ENCODE results near the gene SLC2A10. TPM values are rescaled to one million over a fixed set of nuclear protein-coding genes. Genes with fewer than 3 reads are reported as not detected.

SLC2A10 gene
- polyA plus RNA-seq, 1 donor (not counting 4 experiments of a cell fraction or from before 2014, with no cell fraction given), result not detected

DNA sequence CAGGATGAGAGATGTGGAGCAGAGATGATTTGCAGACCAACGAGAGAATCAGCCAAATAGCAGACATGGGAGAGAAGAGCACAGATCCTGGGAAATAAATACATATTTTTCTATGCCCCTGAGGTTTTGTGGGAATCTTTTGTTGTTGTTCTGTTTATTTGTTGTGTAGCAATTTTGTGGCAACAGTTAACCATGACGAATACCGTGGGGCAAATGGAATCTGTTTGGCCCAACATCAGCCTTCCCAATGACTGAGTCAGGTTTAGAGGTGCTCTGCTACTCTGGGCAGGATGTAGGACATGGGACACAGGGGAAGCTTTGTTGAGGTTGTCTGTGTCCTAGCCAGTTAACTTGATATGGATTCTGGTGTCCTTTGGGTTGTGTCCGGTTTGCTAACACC is 7.9 kb upstream of the SLC2A10 start:
- TF ChIP-seq EZH2 (IDR thresholded peaks at IDR 0.05; ENCODE audit: low read length) (no peak), CTCF (optimal IDR thresholded peaks at IDR 0.05 in 1 of 3, IDR thresholded peaks at IDR 0.05 in 1 of 3, conservative IDR thresholded peaks at IDR 0.05 in 1 of 3; ENCODE audit: extremely low read depth in 1 of 3, insufficient read depth in 2 of 3, low read length in 3 of 3) (no peak)
- Histone ChIP-seq H2AFZ (ENCODE audit: control insufficient read depth, low read length) (no peak overlapping the region), H3K4me1 (ENCODE audit: control insufficient read depth, extremely low read depth, insufficient read depth, low read length) (no peaks in the 10 kb centered on the region), H3K9ac (ENCODE audit: control insufficient read depth, extremely low read depth, insufficient read depth, low read length) (no peak overlapping the region), H3K9me1 (ENCODE audit: control insufficient read depth, extremely low read depth, insufficient read depth, low read length) (no peaks in the 10 kb centered on the region), H3K27me3 (ENCODE audit: control insufficient read depth, extremely low read depth, insufficient read depth, low read length) (no peaks in the 10 kb centered on the region), H3K4me2 (ENCODE audit: control insufficient read depth, extremely low read depth, insufficient read depth, low read depth, low read length) (no peak overlapping the region), H3K79me2 (ENCODE audit: control insufficient read depth, insufficient read depth, low read length) (no peaks in the 10 kb centered on the region), H3K9me3 (ENCODE audit: control insufficient read depth, low read depth, low read length) (peaks cover 2% of the 10 kb centered on the region), H3K27ac (ENCODE audit: control insufficient read depth, insufficient read depth, low read length) (no peak overlapping the region), H4K20me1 (ENCODE audit: control insufficient read depth, extremely low read depth, insufficient read depth, low read length) (no peaks in the 10 kb centered on the region), H3K4me3 (ENCODE audit: control insufficient read depth in 2 of 3, extremely low read depth in 1 of 3, insufficient read depth in 2 of 3, low read depth in 1 of 3, low read length in 3 of 3) (no peak overlapping the region), H3K36me3 (ENCODE audit: control insufficient read depth in 2 of 2, extremely low read depth in 1 of 2, insufficient read depth in 2 of 2, low read length in 2 of 2) (no peaks in the 10 kb centered on the region)
- dilution Hi-C loops (cut with MboI; ENCODE audit: extremely low pct_ligation_motif_present, low sequenced_read_pairs), result no loop called here
- DNase-seq (ENCODE audit: low read depth, low spot score), result no peak
- FAIRE-seq, result no peak

DNA sequence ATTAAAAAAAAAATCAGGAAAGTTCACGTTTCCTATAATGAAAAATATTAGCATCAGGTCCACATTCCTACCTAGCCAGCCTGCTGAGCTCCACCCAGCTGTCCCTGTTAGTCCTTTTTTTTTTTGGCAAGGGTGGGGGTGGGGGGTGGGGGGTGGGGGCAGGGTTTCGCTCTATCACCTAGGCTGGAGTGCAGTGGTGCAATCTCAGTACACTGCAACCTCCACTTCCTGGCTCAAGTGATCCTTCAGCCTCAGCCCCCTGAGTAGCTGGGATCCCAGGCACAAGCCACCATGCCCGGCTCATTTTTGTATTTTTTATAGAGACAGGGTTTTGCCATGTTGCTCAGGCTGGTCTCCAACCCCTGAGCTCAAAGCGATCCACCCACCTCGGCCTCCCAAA is 7.5 kb upstream of the SLC2A10 start:
- no peak overlapping the region for H2AFZ ChIP-seq (ENCODE audit: control insufficient read depth, low read length)
- no peaks in the 10 kb centered on the region for H3K79me2 ChIP-seq (ENCODE audit: control insufficient read depth, insufficient read depth, low read length)
- H3K4me3 ChIP-seq (ENCODE audit: control insufficient read depth in 2 of 3, extremely low read depth in 1 of 3, insufficient read depth in 2 of 3, low read depth in 1 of 3, low read length in 3 of 3), result no peak overlapping the region
- no peak for TF ChIP-seq CTCF (optimal IDR thresholded peaks at IDR 0.05 in 1 of 3, IDR thresholded peaks at IDR 0.05 in 1 of 3, conservative IDR thresholded peaks at IDR 0.05 in 1 of 3; ENCODE audit: extremely low read depth in 1 of 3, insufficient read depth in 2 of 3, low read length in 3 of 3)
- TF ChIP-seq EZH2 (IDR thresholded peaks at IDR 0.05; ENCODE audit: low read length), result no peak
- no peak overlapping the region for H3K27ac ChIP-seq (ENCODE audit: control insufficient read depth, insufficient read depth, low read length)
- no peak for FAIRE-seq
- H3K9me1 ChIP-seq (ENCODE audit: control insufficient read depth, extremely low read depth, insufficient read depth, low read length), result no peaks in the 10 kb centered on the region
- DNase-seq (ENCODE audit: low read depth, low spot score), result no peak
- no peak overlapping the region for H3K4me2 ChIP-seq (ENCODE audit: control insufficient read depth, extremely low read depth, insufficient read depth, low read depth, low read length)
- no peaks in the 10 kb centered on the region for H3K36me3 ChIP-seq (ENCODE audit: control insufficient read depth in 2 of 2, extremely low read depth in 1 of 2, insufficient read depth in 2 of 2, low read length in 2 of 2)
- H3K27me3 ChIP-seq (ENCODE audit: control insufficient read depth, extremely low read depth, insufficient read depth, low read length), result no peaks in the 10 kb centered on the region
- H3K4me1 ChIP-seq (ENCODE audit: control insufficient read depth, extremely low read depth, insufficient read depth, low read length), result no peaks in the 10 kb centered on the region
- no peak overlapping the region for H3K9ac ChIP-seq (ENCODE audit: control insufficient read depth, extremely low read depth, insufficient read depth, low read length)
- no peaks in the 10 kb centered on the region for H4K20me1 ChIP-seq (ENCODE audit: control insufficient read depth, extremely low read depth, insufficient read depth, low read length)
- dilution Hi-C loops (cut with MboI; ENCODE audit: extremely low pct_ligation_motif_present, low sequenced_read_pairs), result no loop called here
- peaks cover 2% of the 10 kb centered on the region for H3K9me3 ChIP-seq (ENCODE audit: control insufficient read depth, low read depth, low read length)

All from keratinocyte (primary cell).